ENCODE measurements around the gene ANKRD53. TPM values are rescaled to one million over a fixed set of nuclear protein-coding genes. Genes with fewer than 3 reads are reported as not detected.
A peak's percentile ranks its signal among the peaks of the same experiment; 100 is the strongest.

The ANKRD53 gene
- total and polyA plus RNA-seq, 9 of the 15 experiments (the other 6 are each of a cell fraction or from before 2014, with no cell fraction given): 0.18 TPM; not detected in 8

DNA sequence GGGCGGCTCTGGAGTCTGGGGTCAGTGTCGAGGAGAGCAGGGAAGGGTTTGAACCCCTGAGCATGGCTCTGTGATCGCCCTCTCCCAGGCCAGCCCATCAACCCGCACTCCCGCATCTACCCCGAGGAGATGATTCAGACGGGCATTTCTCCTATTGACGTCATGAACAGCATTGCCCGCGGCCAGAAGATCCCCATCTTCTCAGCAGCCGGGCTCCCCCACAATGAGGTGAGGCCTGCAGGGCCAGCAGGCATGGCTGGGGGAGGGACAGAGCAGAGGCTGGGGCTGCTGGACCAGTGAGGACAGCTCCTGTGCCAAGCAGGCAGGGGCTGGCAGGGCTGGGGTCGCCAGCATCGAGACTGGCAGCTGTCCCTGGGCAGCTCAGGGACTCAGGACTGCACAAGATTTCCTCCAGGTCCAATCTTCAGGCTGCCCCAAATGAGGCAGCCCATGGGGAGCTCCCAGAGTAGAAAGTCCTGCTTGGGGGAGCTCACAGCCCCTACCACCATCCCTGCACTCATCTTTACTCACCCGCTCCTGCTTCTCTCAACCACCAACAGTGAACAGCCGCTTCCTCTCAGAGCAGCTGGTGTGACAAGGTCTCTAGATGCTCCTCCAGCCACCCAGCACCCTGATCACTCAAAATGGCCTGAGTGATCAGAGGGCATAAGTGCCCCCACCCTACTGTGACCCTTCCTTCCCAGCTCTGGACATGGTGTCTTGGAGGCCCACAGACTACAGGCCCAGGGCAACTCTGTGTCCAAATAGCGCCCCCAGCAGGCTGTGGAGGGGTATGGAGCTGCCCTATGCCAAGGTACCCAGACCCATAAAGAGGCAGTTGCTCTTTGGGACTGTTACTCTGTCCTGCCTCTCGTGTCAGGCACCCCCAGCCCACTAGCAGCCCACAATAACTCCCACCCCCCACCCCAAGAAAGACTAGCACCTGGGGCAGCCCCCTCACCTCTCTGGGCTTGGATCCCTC is 18.3 kb upstream of the ANKRD53 start:
- intact Hi-C loops (cut with micrococcal nuclease) (no loop called here), in situ Hi-C loops (cut with MboI) (no loop called here)
- no peak overlapping the region for H3K27ac ChIP-seq (ENCODE audit: extremely low read depth, low read depth, low read length)
- TF ChIP-seq ARHGAP35 (IDR thresholded peaks at IDR 0.05; ENCODE audit: partially characterized antibody): no peak
- no peak for TF ChIP-seq FOXM1 (IDR thresholded peaks at IDR 0.05; ENCODE audit: low read depth)
- no peak for TF ChIP-seq FOXM1 (CRISPR knock-in tag; IDR thresholded peaks at IDR 0.05; ENCODE audit: low read depth)
- no peak for TF ChIP-seq ZNF436 (CRISPR knock-in tag; IDR thresholded peaks at IDR 0.05)
- TF ChIP-seq TSC22D4 (tag; IDR thresholded peaks at IDR 0.05): no peak
- TF ChIP-seq PCBP1 (IDR thresholded peaks at IDR 0.05; ENCODE audit: low read depth, low read length, poor library complexity, severe bottlenecking): no peak
- TF ChIP-seq, protein P1, sequence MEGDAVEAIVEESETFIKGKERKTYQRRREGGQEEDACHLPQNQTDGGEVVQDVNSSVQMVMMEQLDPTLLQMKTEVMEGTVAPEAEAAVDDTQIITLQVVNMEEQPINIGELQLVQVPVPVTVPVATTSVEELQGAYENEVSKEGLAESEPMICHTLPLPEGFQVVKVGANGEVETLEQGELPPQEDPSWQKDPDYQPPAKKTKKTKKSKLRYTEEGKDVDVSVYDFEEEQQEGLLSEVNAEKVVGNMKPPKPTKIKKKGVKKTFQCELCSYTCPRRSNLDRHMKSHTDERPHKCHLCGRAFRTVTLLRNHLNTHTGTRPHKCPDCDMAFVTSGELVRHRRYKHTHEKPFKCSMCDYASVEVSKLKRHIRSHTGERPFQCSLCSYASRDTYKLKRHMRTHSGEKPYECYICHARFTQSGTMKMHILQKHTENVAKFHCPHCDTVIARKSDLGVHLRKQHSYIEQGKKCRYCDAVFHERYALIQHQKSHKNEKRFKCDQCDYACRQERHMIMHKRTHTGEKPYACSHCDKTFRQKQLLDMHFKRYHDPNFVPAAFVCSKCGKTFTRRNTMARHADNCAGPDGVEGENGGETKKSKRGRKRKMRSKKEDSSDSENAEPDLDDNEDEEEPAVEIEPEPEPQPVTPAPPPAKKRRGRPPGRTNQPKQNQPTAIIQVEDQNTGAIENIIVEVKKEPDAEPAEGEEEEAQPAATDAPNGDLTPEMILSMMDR (IDR thresholded peaks at IDR 0.05 in 2 of 3, conservative IDR thresholded peaks at IDR 0.05 in 1 of 3; ENCODE audit: insufficient read depth in 2 of 3, low read depth in 1 of 3, low read length in 3 of 3): peak; percentile 20 to 45 (median 37); a peak in 3 of 6 replicates
- TF ChIP-seq, protein P2, sequence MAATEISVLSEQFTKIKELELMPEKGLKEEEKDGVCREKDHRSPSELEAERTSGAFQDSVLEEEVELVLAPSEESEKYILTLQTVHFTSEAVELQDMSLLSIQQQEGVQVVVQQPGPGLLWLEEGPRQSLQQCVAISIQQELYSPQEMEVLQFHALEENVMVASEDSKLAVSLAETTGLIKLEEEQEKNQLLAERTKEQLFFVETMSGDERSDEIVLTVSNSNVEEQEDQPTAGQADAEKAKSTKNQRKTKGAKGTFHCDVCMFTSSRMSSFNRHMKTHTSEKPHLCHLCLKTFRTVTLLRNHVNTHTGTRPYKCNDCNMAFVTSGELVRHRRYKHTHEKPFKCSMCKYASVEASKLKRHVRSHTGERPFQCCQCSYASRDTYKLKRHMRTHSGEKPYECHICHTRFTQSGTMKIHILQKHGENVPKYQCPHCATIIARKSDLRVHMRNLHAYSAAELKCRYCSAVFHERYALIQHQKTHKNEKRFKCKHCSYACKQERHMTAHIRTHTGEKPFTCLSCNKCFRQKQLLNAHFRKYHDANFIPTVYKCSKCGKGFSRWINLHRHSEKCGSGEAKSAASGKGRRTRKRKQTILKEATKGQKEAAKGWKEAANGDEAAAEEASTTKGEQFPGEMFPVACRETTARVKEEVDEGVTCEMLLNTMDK (IDR thresholded peaks at IDR 0.05; ENCODE audit: borderline replicate concordance, insufficient read depth, low read depth, low read length, poor library complexity, severe bottlenecking): peak; percentile 65
- FAIRE-seq (no peak), ATAC-seq (peak; percentile 50), DNase-seq (ENCODE audit: extremely low read depth in 1 of 4, low spot score in 3 of 4) (peak in 2 of 4 experiments; percentile 32 to 42)
- H3K4me1 ChIP-seq (replicated peaks in 1 of 2; ENCODE audit: control insufficient read depth in 2 of 2, insufficient read depth in 2 of 2, low read length in 2 of 2): peaks cover 0 to 11% of the 10 kb centered on the region in 2 experiments; a peak in 3 of 5 replicates
- CTCF ChIA-PET (ENCODE audit: low intra/inter-chr PET ratio): no interaction called here
- no peak overlapping the region for H2AFZ ChIP-seq (ENCODE audit: low read depth, low read length)
- no peak overlapping the region for H3K4me3 ChIP-seq
- H3K9me1 ChIP-seq (ENCODE audit: control insufficient read depth, insufficient read depth, low read length): no peaks in the 10 kb centered on the region
- no peaks in the 10 kb centered on the region for H3K36me3 ChIP-seq (ENCODE audit: control insufficient read depth, insufficient read depth, low read length)
- BruUV-seq (replicated peaks): no TSS peak
- no peaks in the 10 kb centered on the region for H3K9me3 ChIP-seq (replicated peaks; ENCODE audit: control insufficient read depth, insufficient read depth, low read depth, low read length)
- H3K4me2 ChIP-seq (ENCODE audit: insufficient read depth, low read length): no peak overlapping the region
- H3K9ac ChIP-seq (ENCODE audit: insufficient read depth in 1 of 2, low read depth in 2 of 2, low read length in 2 of 2): no peak overlapping the region
- POLR2A ChIA-PET: interaction anchor here (0.6 to 1.4 kb wide), 2 partner anchors 9 to 224 kb away, joined by 3 to 5 read pairs; no protein-coding TSS in a partner anchor
- H3K27me3 ChIP-seq (ENCODE audit: control insufficient read depth in 2 of 2, insufficient read depth in 2 of 2, low read length in 2 of 2): peaks cover 10 to 68% of the 10 kb centered on the region in 2 experiments
- no peaks in the 10 kb centered on the region for H3K79me2 ChIP-seq (ENCODE audit: control insufficient read depth, insufficient read depth, low read length)
- WGBS (ENCODE audit: insufficient coverage, low coverage, missing lambda C conversion rate): 11% methylated on average over 17 of the region's 17 CpGs
- no peaks in the 10 kb centered on the region; the same call in none of the 2 replicates for H4K20me1 ChIP-seq (replicated peaks; ENCODE audit: control insufficient read depth, insufficient read depth, low read length)

Measured in K562 (cell line).